A549 (cell line): ENCODE data around the gene RNF126. TPM values are rescaled to one million over a fixed set of nuclear protein-coding genes. Genes with fewer than 3 reads are reported as not detected.

ENCODE experiments used
- ATAC-seq, 2 experiments: fragments of 200-7000 bp in 1 of 2; fragments of >200 bp in 1 of 2; cut with Nextera tagmentation in 1 of 2; cut with Tn5 transposase in 1 of 2; 3 replicates each; pipeline versions ENCODE4 v1.8.0 to v1.9.1; 2018 to 2020; ENCODE audit warnings: mild to moderate bottlenecking in 1 of 2, moderate library complexity in 1 of 2
- CTCF ChIA-PET: fragments of 300-600 bp; sonication (Branson Sonifier 250); formaldehyde crosslinking; extraction: SDS; loops from one replicate; lab custom pipeline; 2021; ENCODE audit warnings: antibody characterized with exemption, inconsistent platforms; lab: Yijun Ruan, JAX
- POLR2A ChIA-PET: fragments of 350-600 bp; formaldehyde crosslinking; extraction: SDS; loops from one replicate; lab custom pipeline; 2021; ENCODE audit warnings: antibody characterized with exemption, inconsistent platforms; lab: Yijun Ruan, JAX
- DNase-seq, 2 experiments: peaks; one replicate each; pipeline versions ENCODE4 v3.0.0 to v3.0.0-alpha.2; 2011 to 2016; ENCODE audit warnings: low read depth in 1 of 2, low spot score in 1 of 2
- FAIRE-seq: peaks from 2 replicates; lab custom pipeline; 2011; peaks lifted over from hg19 to GRCh38; lab: Jason Lieb, UNC
- H3K27ac ChIP-seq, 2 experiments: fragments of >200 bp; sonication (Bioruptor Twin); formaldehyde crosslinking; 3 replicates each; pipeline ENCODE4 v1.5.1; 2016 to 2017
- H3K4me1 ChIP-seq: fragments of >200 bp; sonication (Bioruptor Twin); formaldehyde crosslinking; 3 replicates; pipeline ENCODE4 v1.6.1; 2016
- H3K4me2 ChIP-seq: fragments of >200 bp; sonication (Bioruptor Twin); formaldehyde crosslinking; 3 replicates; pipeline ENCODE4 v1.6.1; 2016
- H3K4me3 ChIP-seq: fragments of >200 bp; sonication (Bioruptor Twin); formaldehyde crosslinking; 3 replicates; pipeline ENCODE4 v1.5.1; 2016
- H3K9me3 ChIP-seq: fragments of >200 bp; sonication (Bioruptor Twin); formaldehyde crosslinking; 3 replicates; pipeline ENCODE4 v1.6.1; 2016
- BCL3 ChIP-seq: fragments of >200 bp; sonication (Bioruptor Twin); formaldehyde crosslinking; IDR thresholded peaks from 3 replicates; pipeline ENCODE4 v1.6.1; 2016
- CBX8 ChIP-seq: fragments of 200-600 bp; sonication (generic); IDR thresholded peaks from 2 replicates; pipeline ENCODE4 v1.6.1; 2016
- CHD2 ChIP-seq: fragments of 150-350 bp; IDR thresholded peaks from 2 replicates; pipeline ENCODE4 v1.6.1; 2014; ENCODE audit warnings: low read length; ENCODE audit not compliant: partially characterized antibody
- CHD4 ChIP-seq: fragments of 200-600 bp; sonication (generic); IDR thresholded peaks from 2 replicates; pipeline ENCODE4 v1.6.1; 2016; ENCODE audit warnings: antibody characterized with exemption, mild to moderate bottlenecking, borderline replicate concordance
- EHF ChIP-seq: fragments of 250-450 bp; sonication (Bioruptor Pico); IDR thresholded peaks from 2 replicates; pipeline ENCODE4 v1.5.0; 2020; ENCODE audit warnings: mild to moderate bottlenecking
- ELK1 ChIP-seq: fragments of 150-350 bp; IDR thresholded peaks from 2 replicates; pipeline ENCODE4 v1.6.1; 2014; ENCODE audit warnings: low read depth, mild to moderate bottlenecking, low read length
- ESRRA ChIP-seq: fragments of 150-350 bp; IDR thresholded peaks from 2 replicates; pipeline ENCODE4 v1.6.1; 2014; ENCODE audit warnings: mild to moderate bottlenecking, low read length, borderline replicate concordance
- FOSB ChIP-seq: fragments of 250-450 bp; sonication (Bioruptor Pico); IDR thresholded peaks from 2 replicates; pipeline ENCODE4 v1.5.0; 2020; ENCODE audit warnings: mild to moderate bottlenecking, moderate library complexity
- FOSL2 ChIP-seq, 2 experiments: fragments of 450-650 bp in 1 of 2; fragments of >200 bp in 1 of 2; sonication (Bioruptor Twin) in 1 of 2; formaldehyde crosslinking; IDR thresholded peaks; 2 replicates each; pipeline versions ENCODE4 v1.5.0 to v1.6.1; 2016 to 2020; ENCODE audit warnings: mild to moderate bottlenecking in 1 of 2, moderate library complexity in 1 of 2
- FOXS1 ChIP-seq: fragments of 250-450 bp; sonication (Bioruptor Pico); IDR thresholded peaks from 2 replicates; pipeline ENCODE4 v1.5.0; 2020; ENCODE audit warnings: mild to moderate bottlenecking, moderate library complexity
- HOXB13 ChIP-seq: fragments of 250-450 bp; sonication (Bioruptor Pico); IDR thresholded peaks from 2 replicates; pipeline ENCODE4 v1.5.0; 2020; ENCODE audit warnings: low read depth, mild to moderate bottlenecking, moderate library complexity
- HOXB5 ChIP-seq: fragments of 250-450 bp; sonication (Bioruptor Pico); IDR thresholded peaks from 2 replicates; pipeline ENCODE4 v1.5.0; 2020; ENCODE audit warnings: mild to moderate bottlenecking, moderate library complexity
- JUNB ChIP-seq: fragments of >200 bp; sonication (Bioruptor Twin); formaldehyde crosslinking; IDR thresholded peaks from 2 replicates; pipeline ENCODE4 v1.6.1; 2016
- KDM1A ChIP-seq: fragments of 200-600 bp; sonication (generic); IDR thresholded peaks from 2 replicates; pipeline ENCODE4 v1.6.1; 2016; ENCODE audit warnings: low read depth, mild to moderate bottlenecking
- MAX ChIP-seq: IDR thresholded peaks from 2 replicates; pipeline ENCODE4 v1.6.1; 2012
- MYC ChIP-seq: IDR thresholded peaks from 2 replicates; pipeline ENCODE4 v1.6.1; 2012; ENCODE audit warnings: mild to moderate bottlenecking, inconsistent platforms, low read length, improper control_type of control experiment, borderline replicate concordance
- NPAS2 ChIP-seq: fragments of 250-450 bp; sonication (Bioruptor Pico); IDR thresholded peaks from 2 replicates; pipeline ENCODE4 v1.8.0; 2022; ENCODE audit warnings: mild to moderate bottlenecking, moderate library complexity, borderline replicate concordance
- PBX3 ChIP-seq: IDR thresholded peaks from 2 replicates; pipeline ENCODE4 v1.6.1; 2012
- PHF8 ChIP-seq: fragments of 200-600 bp; sonication (generic); IDR thresholded peaks from 2 replicates; pipeline ENCODE4 v1.6.1; 2016; ENCODE audit warnings: low read depth, mild to moderate bottlenecking, antibody characterized with exemption, moderate library complexity, borderline replicate concordance
- POLR2AphosphoS2 ChIP-seq: conservative IDR thresholded peaks from 2 replicates; pipeline ENCODE4 v1.6.1; 2012; ENCODE audit warnings: low read length, improper control_type of control experiment, inconsistent platforms
- RAD21 ChIP-seq, 2 experiments: fragments of >200 bp in 1 of 2; sonication (Bioruptor Twin) in 1 of 2; formaldehyde crosslinking in 1 of 2; IDR thresholded peaks in 1 of 2; conservative IDR thresholded peaks in 1 of 2; 2 replicates in 1 of 2; 3 replicates in 1 of 2; pipeline ENCODE4 v1.6.1; 2012 to 2018; ENCODE audit warnings: inconsistent platforms in 1 of 2
- RARB ChIP-seq: fragments of 250-450 bp; sonication (Bioruptor Pico); IDR thresholded peaks from 2 replicates; pipeline ENCODE4 v1.8.0; 2021; ENCODE audit warnings: mild to moderate bottlenecking, moderate library complexity
- RCOR1 ChIP-seq: fragments of 150-350 bp; IDR thresholded peaks from 2 replicates; pipeline ENCODE4 v1.6.1; 2014; ENCODE audit warnings: antibody characterized with exemption, low read length, low read depth
- RFX5 ChIP-seq: fragments of 450-650 bp; IDR thresholded peaks from 2 replicates; pipeline ENCODE4 v1.7.1; 2014; ENCODE audit warnings: antibody characterized with exemption, mild to moderate bottlenecking, moderate library complexity
- USF2 ChIP-seq: fragments of 450-650 bp; IDR thresholded peaks from 2 replicates; pipeline ENCODE4 v1.6.1; 2014; ENCODE audit warnings: antibody characterized with exemption
- ZC3H11A ChIP-seq: fragments of 450-650 bp; IDR thresholded peaks from 2 replicates; pipeline ENCODE4 v1.6.1; 2014; ENCODE audit warnings: antibody characterized with exemption, mild to moderate bottlenecking
- WGBS: methylation state at CpG from one replicate; pipeline ENCODE4 v1.1.6; 2017; ENCODE audit errors: missing lambda C conversion rate; 5-methylcytosine and 5-hydroxymethylcytosine counted together
- polyA plus RNA-seq, 4 experiments: library from polyadenylated mRNA; depleted of rRNA in 3 of 4; stranded (reverse); fragments of >200 nt; fragmentation: RNase III in 1 of 4; extraction: RNeasy Plus Mini Kit Qiagen cat#74134 plus additional on column Dnase treatment in 1 of 4; gene quantifications; 2 replicates in 3 of 4; 3 replicates in 1 of 4; pipeline ENCODE4 v1.2.3, GENCODE V29; 2011 to 2017

The RNF126 gene
- polyA plus RNA-seq, 2 of the 4 experiments (the other 2 are of a cell fraction) = 3.1 to 35.0 TPM

GRCh38 chr19:646779-647565 lies 16.0 kb downstream of the RNF126 start:
- Histone ChIP-seq H3K4me2 (no peak overlapping the region), H3K4me1 (no peaks in the 10 kb centered on the region), H3K4me3 (no peak overlapping the region), H3K9me3 (no peaks in the 10 kb centered on the region), H3K27ac (no peak overlapping the region)
- TF ChIP-seq PBX3 (no peak), CHD2 (no peak), ELK1 (no peak), FOSB (CRISPR knock-in tag) (no peak), MYC (no peak), MAX (no peak), KDM1A (no peak), ESRRA (no peak), CHD4 (no peak), HOXB13 (CRISPR knock-in tag) (no peak), POLR2AphosphoS2 (no peak), FOSL2 (IDR thresholded peaks at IDR 0.05) (no peak), FOSL2 (CRISPR knock-in tag; IDR thresholded peaks at IDR 0.05) (no peak), FOXS1 (CRISPR knock-in tag) (no peak), NPAS2 (CRISPR knock-in tag) (no peak), RAD21 (conservative IDR thresholded peaks at IDR 0.05 in 1 of 2, IDR thresholded peaks at IDR 0.05 in 1 of 2) (no peak)
- POLR2A ChIA-PET = no interaction called here
- CTCF ChIA-PET = interaction anchor here (1.0 to 1.4 kb wide), 2 partner anchors 11 to 87 kb away, joined by 3 to 4 read pairs; no protein-coding TSS in a partner anchor
- ATAC-seq = no peak
- 96% methylated on average over 43 of the region's 48 CpGs for WGBS
- no peak for FAIRE-seq
- DNase-seq = no peak

- ATAC-seq (no peak), FAIRE-seq (no peak), DNase-seq (no peak)
- H3K4me1 ChIP-seq = no peaks in the 10 kb centered on the region
- 93% methylated on average over 26 of the region's 62 CpGs for WGBS
- no peak overlapping the region for H3K4me2 ChIP-seq
- no peak overlapping the region for H3K27ac ChIP-seq
- no peak for TF ChIP-seq HOXB13 (CRISPR knock-in tag)
- no peak for TF ChIP-seq RCOR1
- no peak for TF ChIP-seq FOSL2 (IDR thresholded peaks at IDR 0.05)
- TF ChIP-seq FOSL2 (CRISPR knock-in tag; IDR thresholded peaks at IDR 0.05) = no peak
- TF ChIP-seq HOXB5 (CRISPR knock-in tag) = no peak
- ChIA-PET POLR2A (interaction anchor here (0.6 kb wide), 1 partner anchor 10 kb away, joined by 3 read pairs; no protein-coding TSS in a partner anchor), CTCF (interaction anchor here (1.0 to 2.0 kb wide), 3 partner anchors 11 to 88 kb away, joined by 3 to 6 read pairs (median 4); no protein-coding TSS in a partner anchor)
- H3K9me3 ChIP-seq = no peaks in the 10 kb centered on the region
- H3K4me3 ChIP-seq = no peak overlapping the region
These were observed 16.9 kb downstream of the RNF126 start for GRCh38 chr19:645912-646778.

GRCh38 chr19:644789-645188 lies 18.2 kb downstream of the RNF126 start:
- FAIRE-seq (no peak), ATAC-seq (no peak), DNase-seq (no peak)
- CTCF ChIA-PET = interaction anchor here (2.0 kb wide), 1 partner anchor 61 kb away, joined by 6 read pairs; no protein-coding TSS in a partner anchor
- Histone ChIP-seq H3K4me1 (no peaks in the 10 kb centered on the region), H3K27ac (no peak overlapping the region), H3K9me3 (no peaks in the 10 kb centered on the region), H3K4me2 (no peak overlapping the region), H3K4me3 (no peak overlapping the region)
- 100% methylated on average over 1 of the region's 14 CpGs for WGBS
- POLR2A ChIA-PET = no interaction called here
- TF ChIP-seq PHF8 = no peak
- TF ChIP-seq NPAS2 (CRISPR knock-in tag) = no peak
- TF ChIP-seq USF2 = no peak
- no peak for TF ChIP-seq JUNB
- TF ChIP-seq BCL3 = no peak
- no peak for TF ChIP-seq KDM1A
- TF ChIP-seq ZC3H11A = no peak
- TF ChIP-seq RFX5 = no peak
- TF ChIP-seq RARB = no peak
- TF ChIP-seq EHF (CRISPR knock-in tag) = no peak
- TF ChIP-seq CBX8 = no peak
- no peak for TF ChIP-seq FOSL2 (IDR thresholded peaks at IDR 0.05)
- no peak for TF ChIP-seq FOSL2 (CRISPR knock-in tag; IDR thresholded peaks at IDR 0.05)
